Testis (tissue), 3 donors: ENCODE results near the gene ACTL8. TPM values are rescaled to one million over a fixed set of nuclear protein-coding genes. Genes with fewer than 3 reads are reported as not detected.

Source experiments
- DNase-seq: peaks from one replicate; pipeline ENCODE4 v3.0.0-alpha.2; 2019
- H3K27ac ChIP-seq, 2 donors: fragments of 200-600 bp; sonication (generic); one replicate each; pipeline ENCODE4 v1.5.1; 2019
- H3K27me3 ChIP-seq: fragments of 200-600 bp; sonication (generic); one replicate; pipeline ENCODE4 v1.5.1; 2019
- H3K36me3 ChIP-seq: fragments of 200-600 bp; sonication (generic); one replicate; pipeline ENCODE4 v1.5.1; 2017; ENCODE audit warnings: low read depth; ENCODE audit errors: missing control alignments
- H3K4me1 ChIP-seq: fragments of 200-600 bp; sonication (generic); one replicate; pipeline ENCODE4 v1.5.1; 2019
- H3K4me3 ChIP-seq, 2 donors: fragments of 200-600 bp; sonication (generic); one replicate each; pipeline ENCODE4 v1.5.1; 2017 to 2019
- H3K9me3 ChIP-seq: fragments of 200-600 bp; sonication (generic); one replicate; pipeline ENCODE4 v1.5.1; 2017
- CTCF ChIP-seq, 3 experiments: fragments of 450-650 bp in 2 of 3; fragments of 200-600 bp in 1 of 3; sonication (generic) in 1 of 3; IDR thresholded peaks; one replicate each; pipeline ENCODE4 v1.5.1; 2016 to 2019; ENCODE audit warnings: antibody characterized with exemption in 3 of 3, mild to moderate bottlenecking in 2 of 3, moderate library complexity in 1 of 3
- POLR2A ChIP-seq: fragments of 450-650 bp; IDR thresholded peaks from one replicate; pipeline ENCODE4 v1.6.1; 2017; ENCODE audit warnings: antibody characterized with exemption, mild to moderate bottlenecking, moderate library complexity
- WGBS, 2 donors: methylation state at CpG; one replicate each; pipeline ENCODE4 v1.1.5; 2018; 5-methylcytosine and 5-hydroxymethylcytosine counted together
- intact Hi-C: fragments of 100-400 bp; cut with DNase I; formaldehyde crosslinking; loops from one replicate; pipeline ENCODE4 v1.15.1; 2023; ENCODE audit warnings: low total_unique reads
- polyA plus RNA-seq: library from polyadenylated mRNA; stranded (reverse); fragments of 350-450 nt; fragmentation: Illumina TruSeq; extraction: RNeasy Lipid Tissue Mini Kit (QIAGEN cat#74804); gene quantifications from one replicate; pipeline ENCODE4 v1.2.3, GENCODE V29; 2014; ENCODE audit warnings: low read depth, low replicate concordance; ENCODE audit not compliant: insufficient read depth
- total RNA-seq, 2 donors: library from RNA; depleted of rRNA; stranded (reverse); fragments of >200 nt; gene quantifications; one replicate each; pipeline ENCODE4 v1.2.3, GENCODE V29; 2016

ACTL8 gene
- total and polyA plus RNA-seq, 3 donors from 2014 or later = 10.9 to 12.8 (median 12.6) TPM

- no peak for TF ChIP-seq POLR2A
- TF ChIP-seq CTCF (IDR thresholded peaks at IDR 0.05) = no peak
- no peak overlapping the region for H3K27ac ChIP-seq
- H3K9me3 ChIP-seq = no peaks in the 10 kb centered on the region
- H3K27me3 ChIP-seq = no peaks in the 10 kb centered on the region
- intact Hi-C loops = no loop called here
- WGBS, 2 donors = 73 to 80% methylated on average over 8 to 9 of the region's 9 CpGs
- H3K36me3 ChIP-seq = no peaks in the 10 kb centered on the region
- H3K4me1 ChIP-seq = no peaks in the 10 kb centered on the region
- H3K4me3 ChIP-seq = no peak overlapping the region
- no peak for DNase-seq
Measured at GRCh38 chr1:17865912-17866739, 111.0 kb downstream of the ACTL8 start.

GRCh38 chr1:17866740-17867029 is 111.6 kb downstream of the ACTL8 start:
- DNase-seq = no peak
- TF ChIP-seq CTCF (IDR thresholded peaks at IDR 0.05) (no peak), POLR2A (no peak)
- WGBS, 2 donors = 87 to 91% methylated on average over 3 of the region's 3 CpGs

GRCh38 chr1:17867470-17867869 is 112.3 kb downstream of the ACTL8 start:
- 89 to 94% methylated on average over 8 of the region's 8 CpGs for WGBS, 2 donors
- intact Hi-C loops = no loop called here
- TF ChIP-seq CTCF (IDR thresholded peaks at IDR 0.05) (no peak), POLR2A (no peak)
- H3K4me1 ChIP-seq = no peaks in the 10 kb centered on the region
- no peaks in the 10 kb centered on the region for H3K36me3 ChIP-seq
- DNase-seq = no peak
- H3K4me3 ChIP-seq = no peak overlapping the region
- no peaks in the 10 kb centered on the region for H3K27me3 ChIP-seq
- H3K9me3 ChIP-seq = no peaks in the 10 kb centered on the region
- no peak overlapping the region for H3K27ac ChIP-seq

More at GRCh38 chr1:17866740-17867029, 111.6 kb downstream of the ACTL8 start:
- H3K9me3 ChIP-seq = no peaks in the 10 kb centered on the region
- H3K27ac ChIP-seq = no peak overlapping the region
- intact Hi-C loops = no loop called here
- H3K4me1 ChIP-seq = no peaks in the 10 kb centered on the region
- H3K4me3 ChIP-seq = no peak overlapping the region
- no peaks in the 10 kb centered on the region for H3K36me3 ChIP-seq
- H3K27me3 ChIP-seq = no peaks in the 10 kb centered on the region

GRCh38 chr1:17869815-17870214 is 114.7 kb downstream of the ACTL8 start:
- Histone ChIP-seq H3K4me1 (no peaks in the 10 kb centered on the region), H3K36me3 (no peaks in the 10 kb centered on the region), H3K27me3 (no peaks in the 10 kb centered on the region), H3K27ac (no peak overlapping the region), H3K9me3 (no peaks in the 10 kb centered on the region), H3K4me3 (no peak overlapping the region)
- no peak for TF ChIP-seq POLR2A
- no peak for TF ChIP-seq CTCF (IDR thresholded peaks at IDR 0.05)
- 56 to 72% methylated on average over 3 of the region's 3 CpGs for WGBS, 2 donors
- no peak for DNase-seq
- intact Hi-C loops = no loop called here

- 96% methylated on average over 1 of the region's 1 CpG for WGBS, 2 donors
- Histone ChIP-seq H3K4me1 (no peaks in the 10 kb centered on the region), H3K36me3 (no peaks in the 10 kb centered on the region), H3K27me3 (no peaks in the 10 kb centered on the region), H3K9me3 (no peaks in the 10 kb centered on the region), H3K27ac (no peak overlapping the region), H3K4me3 (no peak overlapping the region)
- intact Hi-C loops = no loop called here
- TF ChIP-seq CTCF (IDR thresholded peaks at IDR 0.05) (no peak), POLR2A (no peak)
- DNase-seq = no peak
Measured at GRCh38 chr1:17870679-17871078, 115.5 kb downstream of the ACTL8 start.
